HepG2 (cell line): ENCODE data around the gene NDC1.

Experiments used
- GABPA ChIP-seq, 2 experiments: IDR thresholded peaks; 2 replicates each; pipeline ENCODE4 v1.6.1; 2011 to 2016; ENCODE audit warnings: low read depth in 2 of 2, low read length in 1 of 2, missing biosample characterization in 1 of 2, missing genetic modification characterization in 1 of 2
- NR2C2 ChIP-seq: sonication (generic); formaldehyde crosslinking; IDR thresholded peaks from 2 replicates; pipeline ENCODE4 v1.4.0; 2020; ENCODE audit warnings: missing genetic modification reagents, mild to moderate bottlenecking, moderate library complexity, borderline replicate concordance
- PCBP2 ChIP-seq: fragments of 200-400 bp; formaldehyde crosslinking; optimal IDR thresholded peaks from 2 replicates; pipeline ENCODE3; 2018; ENCODE audit warnings: low read length, low read depth; ENCODE audit not compliant: poor library complexity, severe bottlenecking
- SIX1 ChIP-seq: sonication (generic); formaldehyde crosslinking; IDR thresholded peaks from 2 replicates; pipeline ENCODE4 v1.4.0; 2020; ENCODE audit warnings: missing genetic modification reagents, borderline replicate concordance
- TF ChIP-seq, protein P1 (sequence below): IDR thresholded peaks from 2 replicates; pipeline ENCODE4 v1.6.1; 2012; ENCODE audit warnings: inconsistent platforms

DNA sequence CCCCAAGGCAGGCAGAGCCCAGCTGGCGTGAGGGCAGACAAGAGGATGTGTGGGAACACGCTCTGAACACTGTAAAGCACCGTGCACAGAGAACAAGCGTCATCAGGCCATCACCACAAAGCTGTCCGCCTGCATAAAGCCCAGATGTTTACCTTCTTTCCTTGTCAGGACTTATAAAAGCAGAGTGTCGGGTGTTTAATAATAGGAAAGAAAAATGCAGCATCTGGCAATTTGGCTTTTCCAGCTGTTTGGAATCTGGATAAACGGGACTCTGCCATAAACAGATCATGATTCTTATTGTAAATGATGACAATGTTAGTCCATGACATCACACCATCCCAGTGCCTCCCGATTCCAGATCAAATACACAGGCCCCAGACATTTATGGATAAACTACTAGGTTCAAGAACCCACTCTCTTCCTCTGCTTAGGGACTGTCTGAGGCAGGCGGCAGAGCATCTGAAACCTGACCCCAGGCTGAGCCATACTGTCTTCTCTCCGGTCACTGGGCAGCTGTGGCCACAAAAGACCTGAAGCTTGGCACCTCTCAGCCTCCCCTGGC lies 103.4 kb downstream of the NDC1 start:
- TF ChIP-seq NR2C2 = no peak
- TF ChIP-seq, protein P1, sequence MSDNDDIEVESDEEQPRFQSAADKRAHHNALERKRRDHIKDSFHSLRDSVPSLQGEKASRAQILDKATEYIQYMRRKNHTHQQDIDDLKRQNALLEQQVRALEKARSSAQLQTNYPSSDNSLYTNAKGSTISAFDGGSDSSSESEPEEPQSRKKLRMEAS = no peak
- no peak for TF ChIP-seq GABPA (IDR thresholded peaks at IDR 0.05; ENCODE audit: low read depth, low read length)
- no peak for TF ChIP-seq GABPA (CRISPR knock-in tag; IDR thresholded peaks at IDR 0.05; ENCODE audit: low read depth)
- TF ChIP-seq SIX1 = no peak
- TF ChIP-seq PCBP2 = no peak
